ENCODE data around the gene STPG4.

The STPG4 gene

DNA sequence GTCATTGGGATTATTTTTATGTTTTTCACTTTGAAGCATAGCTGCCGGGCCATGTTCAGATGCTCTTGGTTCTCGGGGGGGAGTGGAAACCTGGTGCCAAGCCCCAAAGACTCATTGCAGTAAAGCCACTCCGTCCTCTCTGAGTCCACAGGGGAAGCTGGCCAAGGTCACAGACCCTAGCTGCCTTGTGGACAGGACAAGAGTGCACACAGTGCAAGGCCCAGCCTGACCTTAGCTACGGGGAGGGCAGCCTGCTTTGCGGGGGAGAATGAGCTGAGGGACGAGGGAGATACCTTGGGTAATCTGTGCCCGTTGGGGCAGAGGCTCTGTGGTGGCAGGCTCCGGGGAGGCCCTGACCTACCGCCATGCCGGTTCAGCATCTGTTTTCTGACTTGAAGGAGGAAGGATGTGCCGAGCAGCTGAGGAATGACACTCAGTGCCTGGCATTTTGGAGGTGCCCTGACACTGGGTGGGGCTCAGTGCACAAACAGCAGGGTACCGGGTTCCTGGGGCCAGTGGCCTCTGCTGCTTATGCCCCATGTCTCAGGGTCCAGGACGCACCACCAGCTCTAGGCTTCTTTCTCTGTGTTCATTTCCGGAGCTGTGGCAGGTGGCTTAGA is 87.2 kb downstream of the STPG4 start:
- ATAC-seq (ENCODE audit: low read depth) = no peak
- H3K27me3 ChIP-seq (ENCODE audit: insufficient read depth, poor library complexity, severe bottlenecking) = no peaks in the 10 kb centered on the region
- TF ChIP-seq, protein P1, sequence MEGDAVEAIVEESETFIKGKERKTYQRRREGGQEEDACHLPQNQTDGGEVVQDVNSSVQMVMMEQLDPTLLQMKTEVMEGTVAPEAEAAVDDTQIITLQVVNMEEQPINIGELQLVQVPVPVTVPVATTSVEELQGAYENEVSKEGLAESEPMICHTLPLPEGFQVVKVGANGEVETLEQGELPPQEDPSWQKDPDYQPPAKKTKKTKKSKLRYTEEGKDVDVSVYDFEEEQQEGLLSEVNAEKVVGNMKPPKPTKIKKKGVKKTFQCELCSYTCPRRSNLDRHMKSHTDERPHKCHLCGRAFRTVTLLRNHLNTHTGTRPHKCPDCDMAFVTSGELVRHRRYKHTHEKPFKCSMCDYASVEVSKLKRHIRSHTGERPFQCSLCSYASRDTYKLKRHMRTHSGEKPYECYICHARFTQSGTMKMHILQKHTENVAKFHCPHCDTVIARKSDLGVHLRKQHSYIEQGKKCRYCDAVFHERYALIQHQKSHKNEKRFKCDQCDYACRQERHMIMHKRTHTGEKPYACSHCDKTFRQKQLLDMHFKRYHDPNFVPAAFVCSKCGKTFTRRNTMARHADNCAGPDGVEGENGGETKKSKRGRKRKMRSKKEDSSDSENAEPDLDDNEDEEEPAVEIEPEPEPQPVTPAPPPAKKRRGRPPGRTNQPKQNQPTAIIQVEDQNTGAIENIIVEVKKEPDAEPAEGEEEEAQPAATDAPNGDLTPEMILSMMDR (IDR thresholded peaks at IDR 0.05; ENCODE audit: poor library complexity, severe bottlenecking) = no peak
- peaks cover 8% of the 10 kb centered on the region for H3K36me3 ChIP-seq (ENCODE audit: low read depth)
- peak overlapping the region; percentile 86 for H3K27ac ChIP-seq (ENCODE audit: poor library complexity, severe bottlenecking)
- DNase-seq (ENCODE audit: low spot score) = no peak
- H3K9me3 ChIP-seq (ENCODE audit: severe bottlenecking) = no peaks in the 10 kb centered on the region
- H3K4me3 ChIP-seq (ENCODE audit: severe bottlenecking) = no peak overlapping the region
- H3K4me1 ChIP-seq (ENCODE audit: insufficient read depth, poor library complexity, severe bottlenecking) = peaks cover 38% of the 10 kb centered on the region

DNA sequence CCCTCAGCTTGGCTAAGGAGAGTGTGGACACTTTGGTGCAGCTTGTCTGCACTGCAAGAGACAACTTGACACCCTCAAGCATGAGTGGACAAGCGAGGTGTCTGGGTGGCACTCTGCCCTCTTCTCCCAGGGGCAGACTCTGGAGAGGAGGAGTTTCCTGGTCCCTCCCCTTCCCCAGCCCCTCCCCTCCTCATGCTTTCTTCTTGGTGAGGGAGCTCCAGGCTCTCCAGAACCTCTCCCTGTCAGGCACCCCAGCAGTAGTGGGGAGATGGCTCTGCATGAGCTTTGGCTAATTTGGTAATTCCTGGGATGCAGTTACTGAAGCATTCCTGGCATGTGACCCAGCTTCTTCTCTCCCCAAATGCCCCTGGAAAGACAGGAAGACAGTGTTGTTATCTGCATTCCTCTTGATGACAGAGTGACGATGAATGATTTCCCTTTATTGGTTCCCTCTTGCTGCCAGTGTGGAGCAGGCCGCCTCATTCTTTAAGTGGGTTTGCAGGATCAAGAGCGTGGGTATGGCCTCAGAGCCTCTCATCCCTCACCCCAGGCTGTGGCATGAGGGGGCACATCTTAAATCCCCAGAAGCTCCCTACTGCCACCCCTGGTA is 89.2 kb downstream of the STPG4 start:
- Histone ChIP-seq H3K27me3 (ENCODE audit: insufficient read depth, poor library complexity, severe bottlenecking) (no peaks in the 10 kb centered on the region), H3K9me3 (ENCODE audit: severe bottlenecking) (no peaks in the 10 kb centered on the region), H3K4me1 (ENCODE audit: insufficient read depth, poor library complexity, severe bottlenecking) (peaks cover 33% of the 10 kb centered on the region), H3K4me3 (ENCODE audit: severe bottlenecking) (no peak overlapping the region), H3K36me3 (ENCODE audit: low read depth) (peaks cover 18% of the 10 kb centered on the region), H3K27ac (ENCODE audit: poor library complexity, severe bottlenecking) (peak overlapping the region; percentile 68)
- ATAC-seq (ENCODE audit: low read depth) (peak; percentile 40), DNase-seq (ENCODE audit: low spot score) (no peak)
- TF ChIP-seq, protein P1 (IDR thresholded peaks at IDR 0.05; ENCODE audit: poor library complexity, severe bottlenecking) = no peak

DNA sequence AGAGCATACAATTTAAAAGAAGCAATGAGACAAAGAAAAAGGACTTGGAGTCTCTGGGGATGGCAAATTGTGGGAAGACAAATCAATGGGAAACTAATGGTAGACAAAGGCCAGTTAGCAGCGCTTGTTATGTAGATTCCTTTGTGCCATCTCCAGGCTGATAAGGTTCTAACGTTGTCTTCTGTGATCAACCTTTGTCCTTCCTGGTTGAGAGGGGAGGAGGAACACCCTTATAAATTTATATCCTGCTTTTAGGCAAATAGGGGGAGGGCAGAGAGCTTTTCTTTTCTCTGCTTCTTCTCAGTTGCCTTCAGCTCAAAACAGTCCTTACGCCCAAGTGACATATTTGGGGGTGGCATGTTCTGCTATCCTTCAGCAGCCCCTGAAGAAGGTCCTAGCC is 89.8 kb downstream of the STPG4 start:
- peaks cover 31% of the 10 kb centered on the region for H3K4me1 ChIP-seq (ENCODE audit: insufficient read depth, poor library complexity, severe bottlenecking)
- peaks cover 19% of the 10 kb centered on the region for H3K36me3 ChIP-seq (ENCODE audit: low read depth)

DNA sequence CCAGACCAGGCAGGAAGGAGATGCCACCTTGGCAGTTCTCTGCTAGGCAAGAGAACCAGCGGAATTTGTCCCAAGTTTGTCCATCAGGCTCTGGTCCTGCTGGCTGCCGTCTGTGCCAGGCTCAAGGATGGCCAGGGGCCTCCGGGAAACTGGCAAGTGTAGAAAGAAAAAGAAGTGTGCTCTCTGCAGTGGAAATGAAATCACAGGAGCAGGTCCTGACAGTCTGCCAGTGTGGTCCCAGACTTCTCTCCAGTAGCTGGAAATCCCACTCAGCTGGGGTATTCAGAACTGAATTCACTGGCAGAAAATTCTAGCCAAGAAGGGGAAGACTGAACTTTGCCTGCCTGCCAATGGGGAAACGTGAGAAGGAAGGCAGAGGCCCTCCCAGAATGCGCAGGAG is 91.0 kb downstream of the STPG4 start:
- Histone ChIP-seq H3K4me3 (ENCODE audit: severe bottlenecking) (no peak overlapping the region), H3K27me3 (ENCODE audit: insufficient read depth, poor library complexity, severe bottlenecking) (no peaks in the 10 kb centered on the region), H3K27ac (ENCODE audit: poor library complexity, severe bottlenecking) (peak overlapping the region; percentile 68), H3K9me3 (ENCODE audit: severe bottlenecking) (no peaks in the 10 kb centered on the region), H3K36me3 (ENCODE audit: low read depth) (peaks cover 19% of the 10 kb centered on the region), H3K4me1 (ENCODE audit: insufficient read depth, poor library complexity, severe bottlenecking) (peaks cover 18% of the 10 kb centered on the region)
- DNase-seq (ENCODE audit: low spot score) (no peak), ATAC-seq (ENCODE audit: low read depth) (no peak)
- TF ChIP-seq, protein P1 (IDR thresholded peaks at IDR 0.05; ENCODE audit: poor library complexity, severe bottlenecking) = no peak

More for the DNA sequence above, 89.8 kb downstream of the STPG4 start:
- Histone ChIP-seq H3K27ac (ENCODE audit: poor library complexity, severe bottlenecking) (peak overlapping the region; percentile 68), H3K27me3 (ENCODE audit: insufficient read depth, poor library complexity, severe bottlenecking) (no peaks in the 10 kb centered on the region), H3K4me3 (ENCODE audit: severe bottlenecking) (no peak overlapping the region), H3K9me3 (ENCODE audit: severe bottlenecking) (no peaks in the 10 kb centered on the region)
- DNase-seq (ENCODE audit: low spot score) (no peak), ATAC-seq (ENCODE audit: low read depth) (no peak)
- TF ChIP-seq, protein P1 (IDR thresholded peaks at IDR 0.05; ENCODE audit: poor library complexity, severe bottlenecking) = no peak

DNA sequence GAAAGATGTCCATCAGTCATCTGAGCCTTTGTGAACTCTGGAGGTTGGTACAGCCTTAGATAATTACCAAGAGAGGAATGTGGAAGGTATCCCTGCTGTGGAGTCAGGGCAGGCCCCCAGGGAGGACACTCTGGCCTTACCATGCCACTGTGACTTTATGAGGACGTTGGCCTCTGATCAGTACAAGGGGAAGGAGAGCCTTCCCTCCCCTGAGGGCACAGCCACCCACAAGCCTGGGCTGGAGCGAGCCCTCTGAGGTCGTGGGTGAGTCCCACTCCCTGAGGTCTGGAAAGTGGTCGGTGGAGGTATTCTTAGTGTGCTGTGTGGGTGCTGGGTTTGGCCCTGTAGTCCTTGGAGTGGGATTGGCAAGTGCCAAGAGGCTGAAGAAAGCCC is 91.6 kb downstream of the STPG4 start:
- TF ChIP-seq, protein P1 (IDR thresholded peaks at IDR 0.05; ENCODE audit: poor library complexity, severe bottlenecking) = no peak
- Histone ChIP-seq H3K27ac (ENCODE audit: poor library complexity, severe bottlenecking) (no peak overlapping the region), H3K27me3 (ENCODE audit: insufficient read depth, poor library complexity, severe bottlenecking) (no peaks in the 10 kb centered on the region), H3K36me3 (ENCODE audit: low read depth) (peaks cover 19% of the 10 kb centered on the region), H3K9me3 (ENCODE audit: severe bottlenecking) (no peaks in the 10 kb centered on the region), H3K4me1 (ENCODE audit: insufficient read depth, poor library complexity, severe bottlenecking) (peaks cover 15% of the 10 kb centered on the region), H3K4me3 (ENCODE audit: severe bottlenecking) (no peak overlapping the region)
- DNase-seq (ENCODE audit: low spot score) = no peak
- ATAC-seq (ENCODE audit: low read depth) = no peak

All from RWPE2 (cell line).